Measurements from ENCODE around the gene DYSF. TPM values are rescaled to one million over a fixed set of nuclear protein-coding genes. Genes with fewer than 3 reads are reported as not detected.

DYSF gene
- total RNA-seq, 1 donor from 2014 or later = 4.2 TPM

DNA sequence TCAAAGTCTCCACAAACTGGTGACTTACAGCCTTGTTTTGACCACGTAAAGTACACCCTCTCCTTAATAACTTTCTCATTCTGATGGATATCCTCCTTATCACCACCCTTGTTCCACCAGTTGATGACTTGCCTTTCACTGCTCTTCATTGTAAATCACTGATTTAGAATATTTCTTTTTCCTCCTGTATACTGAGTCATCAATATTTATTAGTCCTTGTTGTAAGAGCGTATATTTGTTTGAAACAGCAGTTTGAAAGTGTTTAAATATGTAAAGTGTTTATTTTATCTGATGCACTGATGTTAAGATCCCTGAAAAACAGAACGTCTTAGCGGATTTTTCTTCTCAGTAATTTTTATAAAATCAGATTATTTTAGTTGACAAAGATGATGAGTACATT lies 34.2 kb upstream of the DYSF start:
- no peak for DNase-seq (ENCODE audit: extremely low spot score, unreplicated experiment)
- Mint-ChIP-seq H3K27ac (peak overlapping the region; percentile 22), H3K4me1 (ENCODE audit: unreplicated experiment) (no peaks in the 10 kb centered on the region), H3K4me3 (peak overlapping the region; percentile 48), H3K27me3 (no peaks in the 10 kb centered on the region), H3K9me3 (no peaks in the 10 kb centered on the region), H3K36me3 (peaks cover 20% of the 10 kb centered on the region)
- TF ChIP-seq, protein P1, sequence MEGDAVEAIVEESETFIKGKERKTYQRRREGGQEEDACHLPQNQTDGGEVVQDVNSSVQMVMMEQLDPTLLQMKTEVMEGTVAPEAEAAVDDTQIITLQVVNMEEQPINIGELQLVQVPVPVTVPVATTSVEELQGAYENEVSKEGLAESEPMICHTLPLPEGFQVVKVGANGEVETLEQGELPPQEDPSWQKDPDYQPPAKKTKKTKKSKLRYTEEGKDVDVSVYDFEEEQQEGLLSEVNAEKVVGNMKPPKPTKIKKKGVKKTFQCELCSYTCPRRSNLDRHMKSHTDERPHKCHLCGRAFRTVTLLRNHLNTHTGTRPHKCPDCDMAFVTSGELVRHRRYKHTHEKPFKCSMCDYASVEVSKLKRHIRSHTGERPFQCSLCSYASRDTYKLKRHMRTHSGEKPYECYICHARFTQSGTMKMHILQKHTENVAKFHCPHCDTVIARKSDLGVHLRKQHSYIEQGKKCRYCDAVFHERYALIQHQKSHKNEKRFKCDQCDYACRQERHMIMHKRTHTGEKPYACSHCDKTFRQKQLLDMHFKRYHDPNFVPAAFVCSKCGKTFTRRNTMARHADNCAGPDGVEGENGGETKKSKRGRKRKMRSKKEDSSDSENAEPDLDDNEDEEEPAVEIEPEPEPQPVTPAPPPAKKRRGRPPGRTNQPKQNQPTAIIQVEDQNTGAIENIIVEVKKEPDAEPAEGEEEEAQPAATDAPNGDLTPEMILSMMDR (conservative IDR thresholded peaks at IDR 0.05) = no peak

DNA sequence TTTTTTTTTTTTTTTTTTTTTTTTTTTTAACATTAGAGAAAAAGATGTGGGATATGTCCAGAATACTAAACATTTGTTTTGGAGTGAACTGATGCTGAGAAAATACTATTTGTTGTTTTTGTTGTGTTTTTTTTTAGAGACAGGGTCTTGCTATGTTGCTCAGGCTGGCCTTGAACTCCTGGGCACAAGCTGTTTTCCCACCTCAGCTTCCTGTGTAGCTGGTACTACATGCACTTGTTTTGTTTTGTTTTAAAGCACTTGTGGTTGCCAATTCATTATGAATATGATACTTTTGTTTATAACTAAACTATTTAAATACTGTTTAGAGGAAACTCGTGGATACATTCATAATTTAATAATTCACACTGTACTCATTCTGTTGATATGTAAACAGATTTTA lies 33.4 kb upstream of the DYSF start:
- H3K4me3 Mint-ChIP-seq = no peak overlapping the region
- no peak overlapping the region for H3K27ac Mint-ChIP-seq
- H3K27me3 Mint-ChIP-seq = no peaks in the 10 kb centered on the region
- TF ChIP-seq, protein P1 (conservative IDR thresholded peaks at IDR 0.05) = no peak
- peaks cover 25% of the 10 kb centered on the region for H3K36me3 Mint-ChIP-seq
- DNase-seq (ENCODE audit: extremely low spot score, unreplicated experiment) = no peak
- H3K9me3 Mint-ChIP-seq = no peaks in the 10 kb centered on the region
- no peaks in the 10 kb centered on the region for H3K4me1 Mint-ChIP-seq (ENCODE audit: unreplicated experiment)

DNA sequence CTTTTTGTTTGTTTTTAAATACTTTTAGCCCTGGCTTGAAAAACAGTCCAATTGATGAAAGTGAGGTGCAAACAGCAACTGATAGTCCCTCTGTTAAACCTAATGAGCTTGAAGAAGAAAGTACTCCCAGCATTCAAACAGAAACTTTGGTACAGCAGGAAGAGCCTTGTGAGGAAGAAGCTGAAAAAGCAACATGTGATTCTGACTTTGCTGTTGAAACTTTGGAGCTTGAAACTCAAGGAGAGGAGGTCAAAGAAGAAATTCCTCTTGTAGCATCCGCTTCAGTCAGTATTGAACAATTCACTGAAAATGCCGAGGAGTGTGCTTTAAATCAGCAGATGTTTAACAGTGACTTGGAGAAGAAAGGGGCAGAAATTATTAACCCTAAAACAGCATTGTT lies 30.6 kb upstream of the DYSF start:
- H3K27ac Mint-ChIP-seq = no peak overlapping the region
- DNase-seq (ENCODE audit: extremely low spot score, unreplicated experiment) = no peak

DNA sequence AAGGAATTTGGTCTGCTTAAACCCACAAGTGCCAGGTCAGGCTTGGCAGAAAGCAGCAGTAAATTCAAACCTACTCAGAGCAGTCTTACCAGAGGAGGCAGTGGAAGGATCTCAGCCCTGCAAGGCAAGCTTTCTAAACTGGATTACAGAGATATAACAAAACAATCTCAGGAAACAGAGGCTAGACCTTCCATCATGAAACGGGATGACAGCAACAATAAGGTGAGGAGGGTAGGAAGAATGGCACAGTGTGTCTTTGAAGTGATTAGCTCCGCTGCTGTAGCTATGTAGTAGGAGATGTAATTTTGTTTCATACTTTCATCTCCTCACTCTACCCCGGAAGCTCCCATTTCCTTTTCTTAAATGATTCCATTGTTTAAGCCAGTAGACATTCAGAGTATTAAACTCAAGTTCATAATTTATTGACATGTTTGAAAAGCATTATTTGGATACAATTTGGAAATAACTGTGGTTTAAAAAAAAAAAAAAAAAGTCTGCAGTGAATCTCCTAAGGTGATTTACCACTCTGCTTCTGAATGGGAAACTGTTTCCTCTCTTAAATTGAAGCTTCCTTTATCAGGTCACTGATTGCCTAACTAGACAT lies 29.4 kb upstream of the DYSF start:
- H3K4me3 Mint-ChIP-seq = no peak overlapping the region
- H3K4me1 Mint-ChIP-seq (ENCODE audit: unreplicated experiment) = no peaks in the 10 kb centered on the region
- H3K9me3 Mint-ChIP-seq = no peaks in the 10 kb centered on the region
- H3K27ac Mint-ChIP-seq = no peak overlapping the region
- H3K36me3 Mint-ChIP-seq = peaks cover 44% of the 10 kb centered on the region
- TF ChIP-seq, protein P1 (conservative IDR thresholded peaks at IDR 0.05) = no peak
- DNase-seq (ENCODE audit: extremely low spot score, unreplicated experiment) = no peak
- H3K27me3 Mint-ChIP-seq = no peaks in the 10 kb centered on the region

More for the DNA sequence above, 30.6 kb upstream of the DYSF start:
- Mint-ChIP-seq H3K9me3 (no peaks in the 10 kb centered on the region), H3K4me3 (no peak overlapping the region), H3K36me3 (peaks cover 39% of the 10 kb centered on the region), H3K4me1 (ENCODE audit: unreplicated experiment) (no peaks in the 10 kb centered on the region), H3K27me3 (no peaks in the 10 kb centered on the region)
- TF ChIP-seq, protein P1 (conservative IDR thresholded peaks at IDR 0.05) = no peak

DNA sequence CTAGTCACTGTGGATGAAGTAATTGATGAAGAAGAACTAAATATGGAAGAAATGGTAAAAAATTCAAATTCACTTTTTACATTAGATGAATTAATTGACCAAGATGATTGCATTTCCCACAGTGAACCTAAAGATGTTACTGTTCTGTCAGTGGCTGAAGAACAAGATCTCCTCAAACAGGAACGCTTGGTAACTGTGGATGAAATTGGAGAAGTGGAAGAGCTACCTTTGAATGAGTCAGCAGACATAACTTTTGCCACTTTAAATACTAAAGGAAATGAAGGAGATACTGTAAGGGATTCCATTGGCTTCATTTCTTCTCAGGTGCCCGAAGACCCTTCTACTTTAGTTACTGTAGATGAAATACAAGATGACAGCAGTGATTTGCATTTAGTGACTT lies 26.6 kb upstream of the DYSF start:
- H3K4me1 Mint-ChIP-seq (ENCODE audit: unreplicated experiment) = no peaks in the 10 kb centered on the region
- TF ChIP-seq, protein P1 (conservative IDR thresholded peaks at IDR 0.05) = no peak
- no peaks in the 10 kb centered on the region for H3K27me3 Mint-ChIP-seq
- DNase-seq (ENCODE audit: extremely low spot score, unreplicated experiment) = no peak
- peaks cover 62% of the 10 kb centered on the region for H3K36me3 Mint-ChIP-seq
- no peak overlapping the region for H3K4me3 Mint-ChIP-seq
- no peak overlapping the region for H3K27ac Mint-ChIP-seq
- no peaks in the 10 kb centered on the region for H3K9me3 Mint-ChIP-seq

All from type B pancreatic cell (in vitro differentiated cells).